Measurements from ENCODE around the gene HTRA3.

The HTRA3 gene

DNA sequence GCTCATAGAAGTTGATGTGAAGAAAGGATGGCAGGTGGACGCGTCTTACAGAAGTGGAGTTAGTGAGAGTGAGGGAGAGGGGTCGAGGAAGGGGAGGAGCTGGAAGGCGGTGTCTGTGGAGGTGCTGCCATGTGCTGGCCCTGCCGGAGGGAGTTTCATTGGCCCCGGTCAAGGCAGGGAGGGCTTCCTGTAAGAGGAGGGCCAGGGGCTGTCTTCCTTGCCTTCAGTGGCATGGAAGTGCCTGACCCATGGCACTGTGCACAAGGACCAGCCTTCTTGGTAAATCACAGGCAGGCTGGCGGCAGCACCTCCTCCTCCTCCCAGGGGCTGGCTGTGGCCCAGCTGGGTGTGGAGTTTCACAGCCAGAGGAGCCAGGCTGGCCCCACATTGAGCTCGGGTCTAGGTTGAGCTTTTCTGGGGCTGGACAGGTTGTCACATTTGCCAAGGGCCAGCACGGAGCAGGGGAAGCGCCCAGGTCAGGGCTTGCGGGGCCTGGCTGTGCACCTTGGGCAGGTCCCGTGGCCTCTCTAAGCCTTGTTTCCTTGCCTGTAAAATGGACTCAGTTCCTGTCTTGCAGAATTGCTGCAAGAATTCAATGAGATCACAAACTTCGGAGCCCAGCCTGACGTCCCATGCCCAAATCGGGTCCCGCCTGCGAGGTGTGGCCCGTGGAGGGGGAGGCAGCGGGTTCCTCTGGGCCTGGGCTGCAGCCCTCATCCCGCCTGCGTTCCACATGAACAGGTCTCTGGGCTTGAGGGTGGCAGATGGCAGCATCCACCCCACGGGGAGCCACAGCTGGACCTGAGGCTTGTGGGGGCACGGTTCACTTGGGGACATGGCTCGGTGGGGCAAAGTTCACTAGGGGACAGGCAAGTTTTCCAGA, 7.0 kb downstream of the HTRA3 start:
- Histone ChIP-seq H3K36me3 (ENCODE audit: control insufficient read depth, insufficient read depth, low read length) (no peaks in the 10 kb centered on the region), H2AFZ (no peak overlapping the region), H3K27me3 (ENCODE audit: control insufficient read depth, insufficient read depth, low read length) (no peaks in the 10 kb centered on the region), H3K4me3 (ENCODE audit: low read depth, low read length) (no peak overlapping the region), H3K9me3 (ENCODE audit: control insufficient read depth, low read length) (no peaks in the 10 kb centered on the region), H3K9ac (no peak overlapping the region), H3K79me2 (no peaks in the 10 kb centered on the region), H3K4me2 (ENCODE audit: low read length) (no peak overlapping the region), H3K27ac (no peak overlapping the region), H3K4me1 (no peaks in the 10 kb centered on the region)
- TF ChIP-seq, protein P1, sequence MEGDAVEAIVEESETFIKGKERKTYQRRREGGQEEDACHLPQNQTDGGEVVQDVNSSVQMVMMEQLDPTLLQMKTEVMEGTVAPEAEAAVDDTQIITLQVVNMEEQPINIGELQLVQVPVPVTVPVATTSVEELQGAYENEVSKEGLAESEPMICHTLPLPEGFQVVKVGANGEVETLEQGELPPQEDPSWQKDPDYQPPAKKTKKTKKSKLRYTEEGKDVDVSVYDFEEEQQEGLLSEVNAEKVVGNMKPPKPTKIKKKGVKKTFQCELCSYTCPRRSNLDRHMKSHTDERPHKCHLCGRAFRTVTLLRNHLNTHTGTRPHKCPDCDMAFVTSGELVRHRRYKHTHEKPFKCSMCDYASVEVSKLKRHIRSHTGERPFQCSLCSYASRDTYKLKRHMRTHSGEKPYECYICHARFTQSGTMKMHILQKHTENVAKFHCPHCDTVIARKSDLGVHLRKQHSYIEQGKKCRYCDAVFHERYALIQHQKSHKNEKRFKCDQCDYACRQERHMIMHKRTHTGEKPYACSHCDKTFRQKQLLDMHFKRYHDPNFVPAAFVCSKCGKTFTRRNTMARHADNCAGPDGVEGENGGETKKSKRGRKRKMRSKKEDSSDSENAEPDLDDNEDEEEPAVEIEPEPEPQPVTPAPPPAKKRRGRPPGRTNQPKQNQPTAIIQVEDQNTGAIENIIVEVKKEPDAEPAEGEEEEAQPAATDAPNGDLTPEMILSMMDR (IDR thresholded peaks at IDR 0.05), result no peak

- Histone ChIP-seq H3K36me3 (ENCODE audit: control insufficient read depth, insufficient read depth, low read length) (no peaks in the 10 kb centered on the region), H2AFZ (no peak overlapping the region), H3K9ac (no peak overlapping the region), H3K4me2 (ENCODE audit: low read length) (no peak overlapping the region), H3K79me2 (no peaks in the 10 kb centered on the region), H3K27me3 (ENCODE audit: control insufficient read depth, insufficient read depth, low read length) (no peaks in the 10 kb centered on the region), H3K4me3 (ENCODE audit: low read depth, low read length) (no peak overlapping the region), H3K4me1 (no peaks in the 10 kb centered on the region), H3K9me3 (ENCODE audit: control insufficient read depth, low read length) (no peaks in the 10 kb centered on the region), H3K27ac (no peak overlapping the region)
- TF ChIP-seq, protein P1 (IDR thresholded peaks at IDR 0.05), result no peak
These were observed 7.9 kb downstream of the HTRA3 start for GRCh38 chr4:8277356-8278008.

DNA sequence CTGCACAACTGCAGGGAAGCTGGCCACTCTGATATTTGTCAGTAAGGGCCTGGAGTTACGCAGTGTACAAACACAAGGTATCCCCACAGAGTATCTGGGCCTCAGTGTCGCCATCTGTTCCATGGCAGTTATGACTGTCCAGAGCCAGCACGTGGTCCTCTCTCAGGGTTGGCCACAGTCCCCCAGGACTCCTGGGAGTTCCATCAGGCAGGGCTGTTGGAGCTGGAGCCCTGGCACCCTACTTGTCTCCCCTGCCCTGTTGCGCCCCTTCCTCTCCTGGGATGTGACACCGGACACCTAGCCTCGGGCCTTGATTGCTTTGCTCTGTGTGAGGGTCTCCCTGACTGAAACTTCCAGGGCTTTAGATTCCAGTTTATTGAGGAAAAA, 8.4 kb downstream of the HTRA3 start:
- no peaks in the 10 kb centered on the region for H3K36me3 ChIP-seq (ENCODE audit: control insufficient read depth, insufficient read depth, low read length)
- H3K79me2 ChIP-seq, result no peaks in the 10 kb centered on the region
- no peak overlapping the region for H3K27ac ChIP-seq
- no peak overlapping the region for H3K4me3 ChIP-seq (ENCODE audit: low read depth, low read length)
- no peak overlapping the region for H2AFZ ChIP-seq
- H3K9ac ChIP-seq, result no peak overlapping the region
- H3K4me2 ChIP-seq (ENCODE audit: low read length), result no peak overlapping the region
- H3K4me1 ChIP-seq, result no peaks in the 10 kb centered on the region
- H3K9me3 ChIP-seq (ENCODE audit: control insufficient read depth, low read length), result no peaks in the 10 kb centered on the region
- TF ChIP-seq, protein P1 (IDR thresholded peaks at IDR 0.05), result no peak
- H3K27me3 ChIP-seq (ENCODE audit: control insufficient read depth, insufficient read depth, low read length), result no peaks in the 10 kb centered on the region

- H3K4me3 ChIP-seq (ENCODE audit: low read depth, low read length), result no peak overlapping the region
- H3K27ac ChIP-seq, result no peak overlapping the region
- no peaks in the 10 kb centered on the region for H3K36me3 ChIP-seq (ENCODE audit: control insufficient read depth, insufficient read depth, low read length)
- no peak overlapping the region for H3K9ac ChIP-seq
- no peak overlapping the region for H3K4me2 ChIP-seq (ENCODE audit: low read length)
- H2AFZ ChIP-seq, result no peak overlapping the region
- no peaks in the 10 kb centered on the region for H3K9me3 ChIP-seq (ENCODE audit: control insufficient read depth, low read length)
- no peaks in the 10 kb centered on the region for H3K79me2 ChIP-seq
- no peaks in the 10 kb centered on the region for H3K27me3 ChIP-seq (ENCODE audit: control insufficient read depth, insufficient read depth, low read length)
- no peaks in the 10 kb centered on the region for H3K4me1 ChIP-seq
- TF ChIP-seq, protein P1 (IDR thresholded peaks at IDR 0.05), result no peak
These were observed 9.1 kb downstream of the HTRA3 start for GRCh38 chr4:8278421-8279287.

Data from parathyroid adenoma (tissue), 2 donors.